Measurements from ENCODE around the gene SIGLEC10. TPM values are rescaled to one million over a fixed set of nuclear protein-coding genes. Genes with fewer than 3 reads are reported as not detected.
"Not testable (repeated sequence)": the region's sequence is repeated elsewhere in the genome, so short reads cannot be mapped to it uniquely, and the experiment has no call there.

SIGLEC10 gene
- total RNA-seq, 1 experiment from 2014 or later = not detected

GRCh38 chr19:51422053-51422448, 4.6 kb upstream of the SIGLEC10 start:
- Histone ChIP-seq H3K36me3 (ENCODE audit: low read depth) (no peaks in the 10 kb centered on the region), H3K4me1 (replicated peaks; ENCODE audit: insufficient read depth) (no peaks in the 10 kb centered on the region), H3F3A (ENCODE audit: insufficient read depth, low read depth) (no peaks in the 10 kb centered on the region), H3K79me2 (ENCODE audit: low read depth) (no peaks in the 10 kb centered on the region), H3K27ac (no peak overlapping the region), H2AFZ (no peak overlapping the region), H3K27me3 (ENCODE audit: insufficient read depth, low read depth) (peaks cover 40% of the 10 kb centered on the region), H4K20me1 (ENCODE audit: insufficient read depth) (no peaks in the 10 kb centered on the region; the same call in 1 of the 2 replicates), H3K4me2 (no peak overlapping the region), H3K9me3 (ENCODE audit: insufficient read depth, low read depth) (no peaks in the 10 kb centered on the region), H3K4me3 (no peak overlapping the region), H3K9me2 (ENCODE audit: insufficient read depth) (no peaks in the 10 kb centered on the region)
- CTCF ChIA-PET = interaction anchor here (0.5 to 1.5 kb wide), 3 partner anchors 59 to 1164 kb away, joined by 3 to 5 read pairs (median 4); no protein-coding TSS in a partner anchor
- POLR2A ChIA-PET (ENCODE audit: unreplicated experiment) = no interaction called here
- peak; percentile 56 to 87 for DNase-seq
- BruUV-seq (replicated peaks) = no TSS peak
- TF ChIP-seq EZH2 (IDR thresholded peaks at IDR 0.05; ENCODE audit: low read depth) (no peak), CTCF (conservative IDR thresholded peaks at IDR 0.05) (peak; percentile 100)
- intact Hi-C loops (cut with micrococcal nuclease; ENCODE audit: unreplicated experiment) = loop anchor here (5.0 to 10.0 kb wide), 2 partner anchors 233 to 355 kb away; no protein-coding TSS in a partner anchor

GRCh38 chr19:51421229-51422052, 4.0 kb upstream of the SIGLEC10 start:
- H3K27ac ChIP-seq = no peak overlapping the region
- H3K27me3 ChIP-seq (ENCODE audit: insufficient read depth, low read depth) = peaks cover 42% of the 10 kb centered on the region
- no TSS peak for BruUV-seq (replicated peaks)
- intact Hi-C loops (cut with micrococcal nuclease; ENCODE audit: unreplicated experiment) = loop anchor here (5.0 to 10.0 kb wide), 2 partner anchors 233 to 356 kb away; no protein-coding TSS in a partner anchor
- CTCF ChIA-PET = interaction anchor here (0.5 to 1.5 kb wide), 6 partner anchors 18 to 1272 kb away, joined by 3 to 5 read pairs (median 3); no protein-coding TSS in a partner anchor
- TF ChIP-seq CTCF (conservative IDR thresholded peaks at IDR 0.05) = no peak
- TF ChIP-seq EZH2 (IDR thresholded peaks at IDR 0.05; ENCODE audit: low read depth) = no peak
- no peaks in the 10 kb centered on the region for H3K4me1 ChIP-seq (replicated peaks; ENCODE audit: insufficient read depth)
- no peak overlapping the region for H3K4me3 ChIP-seq
- H4K20me1 ChIP-seq (ENCODE audit: insufficient read depth) = no peaks in the 10 kb centered on the region; the same call in 1 of the 2 replicates
- no peaks in the 10 kb centered on the region for H3F3A ChIP-seq (ENCODE audit: insufficient read depth, low read depth)
- no peak for DNase-seq
- H2AFZ ChIP-seq = no peak overlapping the region
- H3K9me3 ChIP-seq (ENCODE audit: insufficient read depth, low read depth) = no peaks in the 10 kb centered on the region
- H3K4me2 ChIP-seq = no peak overlapping the region
- no peaks in the 10 kb centered on the region for H3K36me3 ChIP-seq (ENCODE audit: low read depth)
- H3K79me2 ChIP-seq (ENCODE audit: low read depth) = no peaks in the 10 kb centered on the region
- no peaks in the 10 kb centered on the region for H3K9me2 ChIP-seq (ENCODE audit: insufficient read depth)
- POLR2A ChIA-PET (ENCODE audit: unreplicated experiment) = no interaction called here

- H3K9me2 ChIP-seq (ENCODE audit: insufficient read depth); H3K4me2 ChIP-seq; H3K9me3 ChIP-seq (ENCODE audit: insufficient read depth, low read depth); H4K20me1 ChIP-seq (ENCODE audit: insufficient read depth); H3K4me1 ChIP-seq (replicated peaks; ENCODE audit: insufficient read depth); DNase-seq; H3K27ac ChIP-seq; H2AFZ ChIP-seq; BruUV-seq (replicated peaks); H3K36me3 ChIP-seq (ENCODE audit: low read depth); H3K4me3 ChIP-seq; H3F3A ChIP-seq (ENCODE audit: insufficient read depth, low read depth); POLR2A ChIA-PET (ENCODE audit: unreplicated experiment); H3K79me2 ChIP-seq (ENCODE audit: low read depth): not testable (repeated sequence)
- H3K27me3 ChIP-seq (ENCODE audit: insufficient read depth, low read depth) = peaks cover 42% of the 10 kb centered on the region
- CTCF ChIA-PET = interaction anchor here (0.5 to 0.7 kb wide), 4 partner anchors 19 to 1273 kb away, joined by 3 to 13 read pairs (median 6); no protein-coding TSS in a partner anchor
- intact Hi-C loops (cut with micrococcal nuclease; ENCODE audit: unreplicated experiment) = loop anchor here (5.0 to 10.0 kb wide), 2 partner anchors 234 to 357 kb away; no protein-coding TSS in a partner anchor
Measured at GRCh38 chr19:51420511-51420910, 3.1 kb upstream of the SIGLEC10 start.
